Measurements from ENCODE around the gene TMEM236. TPM values are rescaled to one million over a fixed set of nuclear protein-coding genes. Genes with fewer than 3 reads are reported as not detected.
"Not testable (repeated sequence)": the region's sequence is repeated elsewhere in the genome, so short reads cannot be mapped to it uniquely, and the experiment has no call there.

TMEM236 gene
- total RNA-seq, 2 donors from 2014 or later = 0.41 to 0.90 TPM

- H3K27ac ChIP-seq = no peak overlapping the region
- no peaks in the 10 kb centered on the region for H3K27me3 ChIP-seq
- no peak for DNase-seq (ENCODE audit: low spot score)
- no peaks in the 10 kb centered on the region for H3K9me3 ChIP-seq
- TF ChIP-seq CTCF (IDR thresholded peaks at IDR 0.05) = no peak
- H3K4me3 ChIP-seq = no peak overlapping the region
- peaks cover 45% of the 10 kb centered on the region for H3K36me3 ChIP-seq
- H3K4me1 ChIP-seq = no peaks in the 10 kb centered on the region
These were observed 39.9 kb upstream of the TMEM236 start for GRCh38 chr10:17712053-17712452.

- TF ChIP-seq CTCF (IDR thresholded peaks at IDR 0.05) = no peak
- peaks cover 43% of the 10 kb centered on the region for H3K36me3 ChIP-seq
- H3K27ac ChIP-seq = peak overlapping the region in 1 of 2 donors; percentile 17
These were observed 39.1 kb upstream of the TMEM236 start for GRCh38 chr10:17712717-17713471.

DNA sequence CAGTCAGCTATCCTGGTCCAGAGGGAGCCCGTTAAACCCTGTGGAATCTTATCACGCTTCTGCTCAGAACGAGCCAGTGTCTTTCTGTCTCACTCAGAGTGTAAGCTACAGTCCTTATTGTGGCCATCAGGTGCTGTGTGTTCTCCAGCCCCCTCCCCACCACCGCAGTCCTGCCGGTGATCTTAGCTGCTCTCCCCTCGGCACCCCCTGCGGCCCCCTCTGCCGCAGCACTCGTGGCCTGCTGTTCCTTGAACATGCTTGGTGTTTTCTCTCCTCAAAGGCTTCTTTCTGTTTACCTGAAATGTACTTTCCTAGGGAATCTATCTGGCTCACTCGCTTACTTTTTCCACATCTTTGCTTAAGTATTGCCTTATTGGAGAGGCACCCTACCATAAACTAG, 38.2 kb upstream of the TMEM236 start:
- TF ChIP-seq CTCF (IDR thresholded peaks at IDR 0.05) = no peak
- Histone ChIP-seq H3K27ac (no peak overlapping the region), H3K36me3 (peaks cover 37% of the 10 kb centered on the region), H3K27me3 (no peaks in the 10 kb centered on the region), H3K4me3 (no peak overlapping the region), H3K4me1 (no peaks in the 10 kb centered on the region), H3K9me3 (no peaks in the 10 kb centered on the region)
- no peak for DNase-seq (ENCODE audit: low spot score)

More at GRCh38 chr10:17712717-17713471, 39.1 kb upstream of the TMEM236 start:
- Histone ChIP-seq H3K4me1 (no peaks in the 10 kb centered on the region), H3K4me3 (peak overlapping the region; percentile 12 to 32), H3K27me3 (no peaks in the 10 kb centered on the region), H3K9me3 (no peaks in the 10 kb centered on the region)
- DNase-seq (ENCODE audit: low spot score) = no peak

DNA sequence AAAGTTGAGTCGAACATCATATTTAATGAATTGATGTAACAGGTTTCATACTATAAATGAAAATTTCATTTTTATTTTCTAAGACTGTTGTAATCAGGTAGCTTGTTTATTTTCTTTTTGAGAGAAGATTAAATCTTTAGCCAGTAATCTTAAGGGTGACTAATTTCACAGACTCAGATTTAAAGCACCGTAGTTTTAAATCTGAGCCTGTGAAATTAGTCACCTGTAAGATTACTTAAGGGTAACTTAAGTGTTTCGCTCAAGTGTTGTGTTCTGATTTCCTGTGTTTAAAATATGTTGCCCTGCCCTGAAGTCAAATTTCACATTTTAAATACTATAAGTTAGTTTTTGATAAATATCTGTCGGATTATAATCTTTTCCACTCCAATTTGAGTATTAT, 35.8 kb upstream of the TMEM236 start:
- H3K4me3 ChIP-seq = no peak overlapping the region
- H3K27me3 ChIP-seq = no peaks in the 10 kb centered on the region
- no peaks in the 10 kb centered on the region for H3K9me3 ChIP-seq
- no peak for TF ChIP-seq CTCF (IDR thresholded peaks at IDR 0.05)
- no peaks in the 10 kb centered on the region for H3K4me1 ChIP-seq
- peaks cover 25% of the 10 kb centered on the region for H3K36me3 ChIP-seq
- no peak for DNase-seq (ENCODE audit: low spot score)
- no peak overlapping the region for H3K27ac ChIP-seq

- H3K27me3 ChIP-seq; H3K36me3 ChIP-seq; H3K9me3 ChIP-seq; DNase-seq (ENCODE audit: low spot score); H3K4me1 ChIP-seq; H3K4me3 ChIP-seq; H3K27ac ChIP-seq: not testable (repeated sequence)
These were observed 29.5 kb upstream of the TMEM236 start for GRCh38 chr10:17722317-17723014.

DNA sequence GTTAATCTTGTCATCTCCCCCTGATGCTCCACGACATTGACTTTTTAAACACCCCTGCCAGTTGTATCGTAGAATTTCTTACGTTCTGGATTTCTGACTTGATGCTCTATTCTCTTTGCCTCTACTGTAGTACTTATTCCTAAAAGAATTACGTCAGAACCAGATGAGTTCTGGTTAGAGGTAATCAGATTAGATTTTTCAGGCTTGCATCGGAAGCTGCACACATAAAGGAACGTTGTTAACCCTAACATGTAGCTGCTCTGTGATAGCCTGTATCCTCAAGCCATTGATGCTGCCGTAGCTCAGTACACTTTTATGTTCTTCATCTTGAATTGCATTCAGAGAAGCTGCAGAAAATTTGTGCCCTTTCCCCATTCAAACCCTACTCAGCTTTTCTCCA, 26.3 kb upstream of the TMEM236 start:
- TF ChIP-seq CTCF (IDR thresholded peaks at IDR 0.05) = no peak
- Histone ChIP-seq H3K36me3 (peaks cover 7% of the 10 kb centered on the region), H3K4me1 (no peaks in the 10 kb centered on the region), H3K4me3 (no peak overlapping the region), H3K27me3 (no peaks in the 10 kb centered on the region), H3K27ac (no peak overlapping the region), H3K9me3 (no peaks in the 10 kb centered on the region)
- no peak for DNase-seq (ENCODE audit: low spot score)
